ENCODE measurements around the gene CRADD. TPM values are rescaled to one million over a fixed set of nuclear protein-coding genes. Genes with fewer than 3 reads are reported as not detected.

The CRADD gene
- total and polyA plus RNA-seq, 2 donors (not counting 3 experiments of a cell fraction or from before 2014, with no cell fraction given): 11.7 to 14.5 TPM

GRCh38 chr12:93673084-93673483 is 4.1 kb upstream of the CRADD start:
- dilution Hi-C loops (cut with MboI; ENCODE audit: extremely low pct_ligation_motif_present, low sequenced_read_pairs): no loop called here
- H3K27ac ChIP-seq (ENCODE audit: insufficient read depth, low read depth, low read length): no peak overlapping the region
- H3K9me1 ChIP-seq (replicated peaks; ENCODE audit: control insufficient read depth, extremely low read depth, insufficient read depth, low read length): no peaks in the 10 kb centered on the region
- intact Hi-C loops (cut with micrococcal nuclease): no loop called here
- H3K36me3 ChIP-seq (ENCODE audit: control insufficient read depth in 2 of 2, extremely low read depth in 1 of 2, insufficient read depth in 2 of 2, low read length in 2 of 2): no peaks in the 10 kb centered on the region
- H3K4me3 ChIP-seq (replicated peaks in 1 of 3; ENCODE audit: insufficient read depth in 1 of 3, low read depth in 1 of 3, low read length in 3 of 3): no peak overlapping the region
- no peak for DNase-seq (ENCODE audit: low read depth, low spot score)
- TF ChIP-seq POLR2A (IDR thresholded peaks at IDR 0.05; ENCODE audit: low read depth, low read length) (no peak), MYC (IDR thresholded peaks at IDR 0.05; ENCODE audit: low read depth, low read length) (no peak), EZH2 (IDR thresholded peaks at IDR 0.05; ENCODE audit: borderline replicate concordance, low read depth, low read length, severe bottlenecking) (no peak), GATA2 (IDR thresholded peaks at IDR 0.05; ENCODE audit: insufficient read depth, insufficient read length, low read depth, low read length) (no peak), CTCF (IDR thresholded peaks at IDR 0.05; ENCODE audit: extremely low read depth in 1 of 2, insufficient read depth in 1 of 2, low read depth in 1 of 2, low read length in 2 of 2) (no peak), POLR2AphosphoS5 (IDR thresholded peaks at IDR 0.05; ENCODE audit: insufficient read depth, low read depth, low read length) (no peak), JUN (IDR thresholded peaks at IDR 0.05; ENCODE audit: borderline replicate concordance, insufficient read depth, insufficient read length, low read depth) (no peak), FOS (IDR thresholded peaks at IDR 0.05; ENCODE audit: borderline replicate concordance, insufficient read depth, low read length) (no peak)
- TF ChIP-seq, protein P1, sequence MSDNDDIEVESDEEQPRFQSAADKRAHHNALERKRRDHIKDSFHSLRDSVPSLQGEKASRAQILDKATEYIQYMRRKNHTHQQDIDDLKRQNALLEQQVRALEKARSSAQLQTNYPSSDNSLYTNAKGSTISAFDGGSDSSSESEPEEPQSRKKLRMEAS (IDR thresholded peaks at IDR 0.05; ENCODE audit: insufficient read depth, insufficient read length): no peak
- no peak overlapping the region for H3K9ac ChIP-seq (replicated peaks; ENCODE audit: extremely low read depth, insufficient read depth, low read length)
- FAIRE-seq: no peak
- peaks cover 8% of the 10 kb centered on the region for H3K4me1 ChIP-seq (ENCODE audit: control insufficient read depth, extremely low read depth, insufficient read depth, low read length)
- H2AFZ ChIP-seq (ENCODE audit: low read depth, low read length): no peak overlapping the region
- peaks cover 1 to 9% of the 10 kb centered on the region in 2 experiments for H3K27me3 ChIP-seq (ENCODE audit: control insufficient read depth in 2 of 2, insufficient read depth in 2 of 2, low read length in 2 of 2)
- CTCF ChIA-PET: no interaction called here
- BruUV-seq (replicated peaks): no TSS peak
- H3K4me2 ChIP-seq (ENCODE audit: insufficient read depth, low read length): no peak overlapping the region
- no peaks in the 10 kb centered on the region for H3K79me2 ChIP-seq (ENCODE audit: control insufficient read depth, insufficient read depth, low read length)
- H4K20me1 ChIP-seq (replicated peaks; ENCODE audit: control insufficient read depth, extremely low read depth, insufficient read depth, low read length): no peaks in the 10 kb centered on the region
- POLR2A ChIA-PET: no interaction called here
- H3K9me3 ChIP-seq (replicated peaks; ENCODE audit: control insufficient read depth, insufficient read depth, low read length): no peaks in the 10 kb centered on the region
